GM12892 (cell line): ENCODE results near the gene GGT5. TPM values are rescaled to one million over a fixed set of nuclear protein-coding genes. Genes with fewer than 3 reads are reported as not detected.
"Not testable (repeated sequence)": the region's sequence is repeated elsewhere in the genome, so short reads cannot be mapped to it uniquely, and the experiment has no call there.

Source experiments
- DNase-seq: peaks from one replicate; pipeline ENCODE4 v3.0.0; 2011; ENCODE audit not compliant: insufficient read length
- FAIRE-seq: peaks from 2 replicates; lab custom pipeline; 2011; peaks lifted over from hg19 to GRCh38; lab: Jason Lieb, UNC
- POLR2A ChIP-seq: IDR thresholded peaks from 2 replicates; pipeline ENCODE4 v1.6.1; 2011; ENCODE audit warnings: low read depth, low read length, control low read depth
- POLR2AphosphoS5 ChIP-seq: IDR thresholded peaks from 2 replicates; pipeline ENCODE4 v1.6.1; 2011; ENCODE audit warnings: low read depth, low read length, control low read depth
- TAF1 ChIP-seq: IDR thresholded peaks from 2 replicates; pipeline ENCODE4 v1.6.1; 2011; ENCODE audit warnings: low read depth, mild to moderate bottlenecking, control low read depth, low read length, borderline replicate concordance
- polyA plus RNA-seq: library from polyadenylated mRNA; unstranded; fragments of >200 nt; gene quantifications from one replicate; pipeline ENCODE4 v1.2.1, GENCODE V29; 2012; ENCODE audit warnings: missing spikeins, inconsistent platforms; ENCODE audit not compliant: missing spikeins

The GGT5 gene, protein sequence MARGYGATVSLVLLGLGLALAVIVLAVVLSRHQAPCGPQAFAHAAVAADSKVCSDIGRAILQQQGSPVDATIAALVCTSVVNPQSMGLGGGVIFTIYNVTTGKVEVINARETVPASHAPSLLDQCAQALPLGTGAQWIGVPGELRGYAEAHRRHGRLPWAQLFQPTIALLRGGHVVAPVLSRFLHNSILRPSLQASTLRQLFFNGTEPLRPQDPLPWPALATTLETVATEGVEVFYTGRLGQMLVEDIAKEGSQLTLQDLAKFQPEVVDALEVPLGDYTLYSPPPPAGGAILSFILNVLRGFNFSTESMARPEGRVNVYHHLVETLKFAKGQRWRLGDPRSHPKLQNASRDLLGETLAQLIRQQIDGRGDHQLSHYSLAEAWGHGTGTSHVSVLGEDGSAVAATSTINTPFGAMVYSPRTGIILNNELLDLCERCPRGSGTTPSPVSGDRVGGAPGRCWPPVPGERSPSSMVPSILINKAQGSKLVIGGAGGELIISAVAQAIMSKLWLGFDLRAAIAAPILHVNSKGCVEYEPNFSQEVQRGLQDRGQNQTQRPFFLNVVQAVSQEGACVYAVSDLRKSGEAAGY
- polyA plus RNA-seq = not detected

- not testable (repeated sequence) for FAIRE-seq, DNase-seq
Observed at GRCh38 chr22:24245030-24245431, at the start of gene GGT5. Gene GGT5 (minus strand): TSS chr22:24245082. CDS start chr22:24244725, 357 bp downstream.

DNA sequence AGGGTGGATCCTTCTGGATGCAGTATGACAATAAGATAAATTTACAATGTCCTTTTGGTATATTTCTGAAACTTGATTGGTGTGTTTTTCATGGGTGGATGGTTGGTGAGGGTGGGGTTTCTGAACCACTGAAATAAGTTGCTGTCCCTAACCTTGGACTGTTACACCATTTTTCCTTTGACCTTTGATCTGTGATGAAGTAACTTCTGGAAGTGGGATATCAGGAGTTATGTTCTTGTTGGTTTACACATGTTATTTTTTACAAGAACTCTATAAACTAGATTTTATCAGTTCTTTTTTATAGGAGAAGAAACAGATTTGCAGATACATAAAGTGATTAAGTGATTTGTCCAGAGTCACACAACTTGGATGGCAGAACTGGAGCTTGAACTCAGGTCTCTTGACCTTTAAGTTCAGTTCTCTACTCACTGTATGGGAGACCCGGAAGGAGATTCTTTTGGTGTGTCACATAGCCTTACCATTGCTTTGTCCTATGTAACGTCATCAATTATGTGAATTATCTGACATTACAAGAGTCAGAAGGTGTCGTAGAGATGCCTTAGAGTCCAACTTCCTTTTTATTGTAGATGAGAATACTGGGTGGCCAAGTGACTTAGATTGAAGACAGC is 47.4 kb upstream of the GGT5 start:
- not testable (repeated sequence) for DNase-seq, FAIRE-seq

DNA sequence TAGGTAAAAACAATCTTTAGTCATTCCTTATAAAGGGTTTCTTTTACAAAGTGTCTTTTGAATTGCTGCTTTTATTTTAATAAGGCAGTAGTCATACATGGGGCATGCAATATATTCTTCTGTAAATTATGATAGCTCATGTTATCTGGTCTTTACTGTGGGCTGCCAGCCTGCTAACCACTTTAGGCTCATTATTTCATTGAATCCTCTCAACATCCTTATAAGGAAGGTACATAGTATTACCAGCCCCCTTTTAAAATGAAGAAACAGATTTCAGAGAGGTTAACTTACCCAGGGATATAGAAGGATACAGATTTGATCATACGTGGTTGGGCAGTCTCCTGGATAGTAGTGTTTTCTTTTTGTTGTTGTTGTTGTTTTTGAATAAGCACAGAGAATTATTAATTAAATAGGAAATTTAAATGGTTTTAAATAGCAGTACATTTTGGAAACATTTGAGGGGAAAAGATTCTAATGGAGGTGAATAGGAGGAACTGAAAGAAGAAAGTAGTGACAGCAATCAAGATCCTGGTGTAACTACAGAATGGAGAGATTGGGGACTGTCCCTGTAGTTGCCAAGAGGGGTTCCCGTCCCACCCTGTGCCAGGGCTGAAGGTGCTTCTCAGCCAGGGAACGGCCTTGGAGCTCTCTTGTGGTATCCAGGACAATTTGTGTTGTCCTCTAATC is 46.8 kb upstream of the GGT5 start:
- no peak for TF ChIP-seq POLR2AphosphoS5
- TF ChIP-seq TAF1 = no peak
- TF ChIP-seq POLR2A = no peak
- no peak for DNase-seq
- no peak for FAIRE-seq

DNA sequence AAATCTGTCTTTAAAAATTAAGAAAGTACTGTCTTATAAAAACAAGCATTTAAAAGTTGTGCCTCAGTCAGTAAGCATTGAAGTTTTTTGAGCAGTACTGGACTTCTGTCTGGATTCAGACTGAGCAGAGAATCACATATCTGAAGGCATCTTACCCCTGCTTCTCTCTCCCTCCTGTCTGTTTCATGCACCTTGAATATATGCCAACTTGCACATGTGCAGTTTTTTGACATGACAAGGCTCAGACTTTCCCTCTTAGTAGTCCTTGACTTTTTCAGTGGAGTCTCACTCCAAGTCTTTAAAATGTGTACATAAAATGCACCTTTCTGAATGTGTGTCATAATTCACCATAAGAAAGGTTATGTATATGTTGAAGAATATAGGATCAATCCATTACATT is 45.6 kb upstream of the GGT5 start:
- FAIRE-seq = no peak
- DNase-seq = no peak
- no peak for TF ChIP-seq POLR2AphosphoS5
- no peak for TF ChIP-seq POLR2A
- TF ChIP-seq TAF1 = no peak

DNA sequence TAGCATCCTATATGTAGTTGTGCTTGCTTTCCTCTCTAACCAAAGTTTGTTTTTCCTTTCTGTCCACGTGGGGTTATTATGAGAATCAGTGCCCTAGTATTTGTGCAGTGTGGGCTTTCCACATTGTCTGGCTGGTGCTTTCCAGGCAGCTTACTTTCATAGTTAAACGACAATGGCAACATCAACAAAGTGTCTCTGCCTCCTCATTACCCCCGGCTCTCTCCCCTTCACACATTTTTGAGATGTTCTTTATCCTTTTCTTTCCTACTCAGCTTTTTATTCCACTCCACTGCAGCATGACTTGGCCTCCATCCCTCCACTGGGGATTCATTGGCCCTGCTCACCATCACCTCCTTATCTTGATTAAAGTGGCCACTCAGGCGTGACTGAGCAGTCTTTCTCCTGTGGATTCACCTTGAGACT is 44.9 kb upstream of the GGT5 start:
- no peak for TF ChIP-seq POLR2A
- TF ChIP-seq TAF1 = no peak
- TF ChIP-seq POLR2AphosphoS5 = no peak
- DNase-seq (no peak), FAIRE-seq (no peak)

DNA sequence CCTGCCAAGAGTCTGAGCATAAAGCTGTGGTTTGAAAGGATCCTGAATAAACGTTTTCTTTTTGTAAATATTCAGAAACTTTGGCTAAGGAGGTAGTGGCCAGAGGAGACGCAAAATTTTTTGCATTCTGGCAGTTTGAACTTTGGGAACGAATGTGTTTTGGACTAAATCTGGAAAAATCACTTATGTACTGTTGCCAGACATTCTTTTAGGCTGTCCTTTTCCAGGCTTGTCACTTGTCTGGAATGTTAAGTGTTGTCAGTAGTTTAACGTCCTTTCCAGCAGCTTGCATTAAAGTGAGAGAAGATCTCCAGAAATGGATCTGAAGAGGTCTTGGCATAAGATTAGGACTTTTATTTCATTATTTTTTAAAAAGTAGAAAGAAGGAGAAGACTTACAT is 44.2 kb upstream of the GGT5 start:
- DNase-seq = no peak
- no peak for FAIRE-seq
- TF ChIP-seq POLR2A (no peak), TAF1 (no peak), POLR2AphosphoS5 (no peak)

DNA sequence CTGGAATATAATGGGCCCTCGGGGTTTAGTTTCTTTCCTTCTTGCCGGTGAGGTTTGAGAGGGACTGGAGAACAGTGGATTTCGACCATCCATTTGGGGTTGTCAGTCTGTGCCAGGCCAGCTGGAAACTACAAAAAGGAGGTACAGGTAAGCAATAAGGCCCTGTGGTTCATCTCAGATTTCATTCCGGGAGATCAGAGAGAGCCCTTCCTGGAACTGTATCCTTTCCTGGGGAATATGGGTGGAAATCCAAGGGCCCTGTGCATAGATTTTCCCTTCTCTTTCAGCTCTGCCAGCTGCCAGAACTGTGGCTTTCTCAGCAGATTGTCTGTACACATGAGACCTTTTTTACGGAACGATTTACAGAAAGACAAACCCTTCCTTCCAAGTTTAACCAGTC is 42.9 kb upstream of the GGT5 start:
- not testable (repeated sequence) for DNase-seq, FAIRE-seq

GRCh38 chr22:24287212-24287611 is 42.3 kb upstream of the GGT5 start:
- FAIRE-seq = not testable (repeated sequence)

DNA sequence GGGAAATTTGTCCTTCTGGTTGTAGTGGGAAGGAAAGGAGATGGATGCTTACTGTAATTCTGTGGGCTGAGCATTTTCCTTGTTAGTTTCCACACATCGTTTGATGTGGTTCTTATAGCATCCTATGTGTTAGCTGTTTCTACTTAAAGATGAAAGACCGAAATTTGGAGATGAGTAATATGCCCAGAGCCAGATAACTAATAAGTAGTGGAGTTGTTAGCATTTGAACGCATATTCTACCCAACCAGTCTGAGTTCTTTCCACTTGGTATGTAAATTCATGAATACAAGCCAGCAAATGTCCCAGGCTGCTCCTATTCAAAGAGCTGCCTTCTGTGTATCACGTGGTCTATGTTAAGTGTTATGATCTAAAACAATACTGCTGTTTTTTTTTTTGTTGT is 40.4 kb upstream of the GGT5 start:
- DNase-seq (no peak), FAIRE-seq (no peak)
- no peak for TF ChIP-seq TAF1
- no peak for TF ChIP-seq POLR2AphosphoS5
- TF ChIP-seq POLR2A = no peak

More at GRCh38 chr22:24287212-24287611, 42.3 kb upstream of the GGT5 start:
- not testable (repeated sequence) for DNase-seq

- TF ChIP-seq POLR2AphosphoS5 = no peak
- TF ChIP-seq TAF1 = no peak
- no peak for TF ChIP-seq POLR2A
- no peak for DNase-seq
- no peak for FAIRE-seq
Observed at GRCh38 chr22:24284747-24285203, 39.9 kb upstream of the GGT5 start.

GRCh38 chr22:24282401-24282800 is 37.5 kb upstream of the GGT5 start:
- FAIRE-seq = no peak
- no peak for DNase-seq
- TF ChIP-seq POLR2A (no peak), TAF1 (no peak), POLR2AphosphoS5 (no peak)

DNA sequence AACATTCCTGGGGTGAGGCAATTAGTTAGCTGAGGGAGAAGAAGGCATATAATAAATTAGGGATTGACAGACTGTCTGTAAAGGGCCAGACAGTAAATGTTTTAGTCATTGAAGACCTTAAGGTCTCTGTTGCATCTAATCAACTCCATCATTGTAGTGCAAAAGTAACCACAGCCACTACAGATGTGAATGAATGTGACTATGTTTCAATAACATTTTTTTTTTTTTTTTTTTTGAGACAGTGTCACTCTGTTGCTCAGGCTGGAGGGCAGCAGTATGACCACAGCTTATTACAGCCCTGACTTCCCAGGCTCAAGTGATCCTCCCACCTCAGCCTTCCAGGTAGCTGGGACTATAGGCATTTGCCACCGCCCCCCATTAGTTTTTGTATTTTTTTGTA is 35.5 kb upstream of the GGT5 start:
- FAIRE-seq, DNase-seq: not testable (repeated sequence)

DNA sequence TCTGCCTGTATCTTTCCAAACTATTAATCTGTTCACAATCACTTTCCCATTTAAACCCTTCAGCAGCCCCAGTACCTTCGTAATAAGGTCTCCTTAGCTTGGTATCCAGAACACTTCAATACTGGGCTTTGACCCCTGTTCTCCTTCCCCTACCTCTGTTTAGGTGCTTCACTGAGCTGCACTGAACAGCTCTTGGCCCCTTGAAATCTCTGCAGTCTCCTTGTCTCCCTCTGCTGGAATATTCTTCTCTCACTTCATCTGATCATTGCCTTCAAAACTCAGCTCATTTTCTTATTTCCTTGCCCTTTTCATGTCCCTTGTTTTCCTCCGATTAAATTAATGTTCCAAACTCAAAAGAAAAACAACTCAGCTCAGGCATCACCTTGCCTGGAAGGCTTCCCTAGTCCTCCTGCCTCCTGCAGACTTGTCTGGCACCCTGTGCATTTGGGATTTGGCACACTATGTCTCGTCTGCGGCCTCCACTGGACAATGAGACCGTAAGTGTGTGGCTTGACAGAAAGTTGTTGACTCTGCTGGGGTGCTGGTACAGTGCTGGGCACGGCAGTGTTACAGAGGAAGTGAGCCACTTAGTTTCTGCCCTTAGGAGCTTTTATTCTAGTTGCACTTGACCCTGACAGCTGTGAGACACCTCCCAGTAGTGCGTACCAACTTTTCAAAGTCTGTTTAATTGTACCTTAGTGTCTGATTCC is 30.0 kb upstream of the GGT5 start:
- not testable (repeated sequence) for DNase-seq, FAIRE-seq

GRCh38 chr22:24273906-24274305 is 29.0 kb upstream of the GGT5 start:
- FAIRE-seq, DNase-seq: not testable (repeated sequence)

- FAIRE-seq, DNase-seq: not testable (repeated sequence)
Observed at GRCh38 chr22:24273031-24273430, 28.1 kb upstream of the GGT5 start.
